ENCODE data around the gene GLIS2. TPM values are rescaled to one million over a fixed set of nuclear protein-coding genes. Genes with fewer than 3 reads are reported as not detected.
A peak's percentile ranks its signal among the peaks of the same experiment; 100 is the strongest.

Gene GLIS2
- total RNA-seq, 1 donor from 2014 or later, result 5.1 TPM

DNA sequence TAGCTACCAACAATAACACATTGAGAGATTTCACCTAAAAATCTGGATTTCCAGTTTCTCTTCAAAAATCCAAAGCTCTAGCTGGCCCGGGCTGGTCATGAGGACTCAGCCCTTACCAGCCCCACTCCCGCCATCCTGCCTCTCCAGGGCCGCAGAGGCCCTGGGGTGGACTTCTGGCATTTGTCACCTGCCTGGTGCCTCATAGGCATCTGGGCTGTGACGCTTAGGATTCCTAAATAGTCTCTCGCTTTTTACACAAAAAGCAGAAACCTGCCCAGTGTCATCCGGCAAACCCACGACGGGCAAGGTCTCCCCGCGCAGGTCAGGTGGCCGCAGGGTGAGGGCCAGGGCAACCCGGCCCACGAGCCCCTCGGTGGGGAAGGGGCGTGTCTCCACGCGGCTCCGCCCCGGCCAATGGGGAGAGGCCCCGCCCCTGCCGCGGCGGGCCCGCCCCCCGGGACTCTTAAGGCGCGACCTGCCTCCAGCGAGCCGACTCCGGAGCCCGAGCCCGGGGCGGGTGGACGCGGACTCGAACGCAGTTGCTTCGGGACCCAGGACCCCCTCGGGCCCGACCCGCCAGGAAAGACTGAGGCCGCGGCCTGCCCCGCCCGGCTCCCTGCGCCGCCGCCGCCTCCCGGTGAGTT is 55.6 kb downstream of the GLIS2 start, which contains the start of gene VASN:
TSS of gene VASN (plus strand) at position 492 of the 644 bp plus-strand sequence. CDS start 9,030 bp downstream, outside the sequence.
- peak; percentile 70 for DNase-seq

DNA sequence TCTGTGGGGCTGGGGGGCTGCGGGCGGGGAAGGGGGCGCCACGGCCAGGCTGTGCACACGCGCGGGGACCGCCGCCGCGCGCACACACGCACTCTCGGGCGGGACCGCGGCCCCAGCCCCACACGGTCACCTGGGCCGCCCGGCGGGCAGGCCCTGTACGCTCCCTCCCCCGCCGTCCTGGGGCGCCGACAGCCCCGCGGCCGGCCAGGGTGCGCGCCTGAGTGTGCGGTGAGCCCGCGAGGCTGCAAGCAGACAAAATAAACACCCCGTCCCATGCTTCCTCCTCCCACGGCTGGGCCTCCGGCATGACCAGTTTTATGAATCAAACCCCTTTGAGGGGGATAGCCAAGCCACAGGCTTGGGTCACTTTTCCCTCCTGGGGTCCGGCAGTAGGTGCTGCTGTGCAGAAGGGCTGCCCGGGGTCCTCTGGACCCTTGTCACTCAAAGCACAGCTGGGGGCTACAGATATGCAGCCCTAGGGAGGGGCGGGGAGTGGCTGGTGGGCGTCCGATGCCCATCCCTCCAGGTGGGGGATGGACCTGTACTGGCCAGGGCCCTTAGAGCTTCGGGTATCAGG is 56.2 kb downstream of the GLIS2 start:
- no peak for DNase-seq

DNA sequence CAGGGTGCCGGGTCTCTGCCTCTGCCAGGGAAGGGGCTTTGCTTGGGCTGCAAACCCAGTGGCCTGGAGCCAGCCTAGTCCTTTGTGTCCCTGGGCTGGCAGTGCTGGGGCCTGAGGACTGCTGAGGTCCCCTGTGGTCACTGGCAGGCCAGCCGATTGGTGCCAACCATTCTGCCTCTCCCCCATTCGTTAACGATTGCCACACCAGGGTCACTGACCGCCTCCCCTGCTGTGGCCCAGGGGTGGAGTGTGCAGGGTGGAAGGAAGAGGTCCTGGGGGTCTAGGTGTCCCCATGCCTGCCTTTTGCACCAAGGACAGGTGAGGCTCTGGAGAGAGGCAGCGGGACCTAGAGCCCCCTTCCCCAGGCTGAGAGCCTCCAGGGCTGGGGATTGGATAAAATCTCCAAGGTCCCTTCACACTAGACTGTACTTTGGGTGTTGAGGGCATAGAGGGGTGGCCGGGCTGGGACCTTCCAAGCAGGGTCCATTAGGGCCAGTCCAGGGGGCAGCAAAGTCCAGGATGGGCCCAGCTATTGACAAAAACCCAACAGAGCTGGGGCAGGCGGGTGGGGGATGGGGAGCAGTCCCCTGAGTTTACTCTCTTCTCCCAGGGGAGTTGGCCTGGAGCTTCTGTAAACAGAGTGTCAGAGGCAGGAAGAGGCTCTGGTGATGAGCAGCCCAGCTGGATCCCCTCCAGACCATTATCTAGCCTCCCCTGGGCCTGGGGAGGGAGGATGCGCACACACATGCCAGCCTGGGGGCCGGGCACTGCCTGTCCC is 56.9 kb downstream of the GLIS2 start:
- no peak for DNase-seq

DNA sequence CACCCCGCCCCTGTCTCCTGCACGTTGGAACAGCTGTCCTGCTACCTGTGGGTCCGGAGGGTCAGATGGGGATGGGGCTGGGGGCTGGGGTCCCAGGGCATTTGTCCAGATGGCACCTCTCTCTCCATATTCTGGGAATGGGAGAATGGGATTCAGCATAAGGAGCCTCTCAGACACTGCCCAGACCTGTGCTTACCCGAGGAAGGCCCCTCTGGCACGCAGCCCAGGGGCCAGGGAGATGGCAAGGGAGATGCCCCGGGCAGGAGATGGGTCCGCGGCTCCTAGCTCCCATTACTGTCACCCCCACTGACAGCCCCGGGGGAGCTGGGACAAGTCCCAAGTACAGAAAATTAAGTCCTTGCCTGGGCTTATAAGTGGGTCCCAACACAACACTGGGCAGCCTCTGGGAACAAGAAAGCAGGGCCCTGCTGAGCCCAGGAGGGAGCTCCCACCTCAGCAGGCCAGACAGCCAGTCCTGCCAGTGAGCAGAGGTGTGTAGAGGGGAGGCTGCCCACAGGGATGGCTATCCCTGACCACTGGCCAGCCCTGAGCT is 57.6 kb downstream of the GLIS2 start:
- DNase-seq, result no peak

DNA sequence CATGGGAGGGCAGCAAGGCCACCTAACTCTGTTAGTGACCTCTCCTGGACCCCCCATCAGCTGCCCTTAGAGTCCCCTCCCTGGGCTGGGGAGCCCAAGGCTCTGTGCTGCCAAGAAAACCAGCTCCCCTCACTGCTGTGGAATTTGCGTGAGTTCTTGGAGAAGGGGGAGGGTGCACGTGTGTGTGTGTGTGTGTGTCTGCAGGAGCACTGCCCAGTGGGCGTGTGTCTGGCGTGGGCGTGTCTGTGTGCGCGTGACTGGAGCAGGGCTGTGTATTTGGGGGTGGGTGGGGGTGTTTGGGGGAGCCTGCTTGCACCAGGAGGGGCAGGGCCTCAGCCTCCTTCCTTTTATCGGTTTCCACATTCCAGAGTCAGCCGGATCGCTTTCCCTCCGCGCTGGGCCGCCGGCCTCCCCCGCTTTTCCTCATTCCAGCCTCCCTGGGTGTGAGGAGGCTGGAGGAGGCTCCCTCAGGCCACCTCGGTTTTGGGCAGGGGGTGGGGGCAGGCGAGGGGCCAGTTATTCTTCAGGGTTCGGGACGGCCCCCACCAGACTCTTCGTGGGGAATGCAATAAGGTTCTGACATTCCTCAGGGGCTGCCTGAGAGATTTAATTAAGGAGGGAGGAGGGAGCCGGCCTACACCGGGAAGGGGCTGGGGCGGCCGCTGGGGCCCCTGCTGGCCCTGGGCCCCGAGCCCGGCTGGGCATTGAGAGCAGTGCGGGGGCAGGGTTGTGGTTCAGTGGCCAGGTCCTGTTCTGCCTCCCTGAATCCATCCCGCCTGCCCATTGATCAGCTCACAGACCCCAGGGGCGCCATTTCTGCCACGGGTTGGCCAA is 58.3 kb downstream of the GLIS2 start:
- DNase-seq, result peak; percentile 53

DNA sequence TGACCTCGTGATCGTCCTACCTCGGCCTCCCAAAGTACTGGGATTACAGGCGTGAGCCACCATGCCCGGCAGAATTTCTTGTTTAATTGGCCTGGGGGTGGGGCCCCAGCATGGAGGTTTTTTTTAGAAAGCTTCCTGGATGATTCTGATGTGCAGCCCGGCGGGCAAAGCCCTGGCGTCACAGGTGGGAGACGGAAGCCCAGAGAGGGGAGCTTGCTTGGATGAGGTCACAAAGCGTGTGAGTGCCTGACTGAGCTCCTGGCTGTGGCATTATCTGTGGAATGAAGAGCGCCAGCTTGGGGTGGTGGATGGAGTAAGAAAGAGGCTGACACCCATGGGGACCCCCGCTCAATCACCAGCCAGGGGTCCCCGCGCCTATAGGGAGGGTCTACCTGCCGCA is 59.9 kb downstream of the GLIS2 start:
- DNase-seq, result no peak

DNA sequence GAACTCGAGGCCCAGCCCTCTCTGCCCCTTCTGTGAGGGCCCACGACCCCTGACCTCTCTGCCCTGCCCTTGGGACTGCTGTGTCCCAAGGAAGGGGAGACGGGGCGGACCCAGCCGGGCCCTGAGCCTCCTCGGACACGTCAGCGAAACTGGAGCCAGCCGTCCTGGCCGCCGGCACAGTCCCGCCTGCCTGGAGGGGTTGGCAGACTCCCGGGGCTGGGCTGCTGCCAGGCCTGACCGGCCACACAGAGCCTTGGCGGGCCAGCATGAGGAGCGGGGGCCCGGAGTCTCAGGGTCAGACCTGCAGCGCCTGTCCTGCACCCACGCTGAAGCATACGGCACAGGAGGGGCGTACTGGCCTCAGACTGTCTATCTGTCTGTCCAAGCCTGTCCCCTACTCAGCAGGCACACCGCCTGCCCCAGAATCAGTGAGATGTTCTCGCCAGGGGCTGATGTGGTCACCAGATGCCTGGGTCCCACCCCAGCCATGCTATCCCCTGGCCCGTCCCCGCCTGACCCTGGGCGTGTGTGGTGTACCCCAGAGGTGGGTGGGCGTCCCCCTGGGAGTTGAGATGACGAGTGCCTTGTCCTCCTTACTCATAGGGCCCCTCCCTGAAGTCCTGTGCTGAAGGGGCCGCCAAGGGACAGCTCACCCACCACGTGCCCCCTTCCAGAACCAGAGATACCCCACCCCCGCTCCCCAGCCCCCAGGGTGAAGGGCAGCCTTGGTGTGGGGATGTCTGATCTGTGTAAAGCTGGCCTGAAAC is 60.4 kb downstream of the GLIS2 start:
- DNase-seq, result peak; percentile 58

DNA sequence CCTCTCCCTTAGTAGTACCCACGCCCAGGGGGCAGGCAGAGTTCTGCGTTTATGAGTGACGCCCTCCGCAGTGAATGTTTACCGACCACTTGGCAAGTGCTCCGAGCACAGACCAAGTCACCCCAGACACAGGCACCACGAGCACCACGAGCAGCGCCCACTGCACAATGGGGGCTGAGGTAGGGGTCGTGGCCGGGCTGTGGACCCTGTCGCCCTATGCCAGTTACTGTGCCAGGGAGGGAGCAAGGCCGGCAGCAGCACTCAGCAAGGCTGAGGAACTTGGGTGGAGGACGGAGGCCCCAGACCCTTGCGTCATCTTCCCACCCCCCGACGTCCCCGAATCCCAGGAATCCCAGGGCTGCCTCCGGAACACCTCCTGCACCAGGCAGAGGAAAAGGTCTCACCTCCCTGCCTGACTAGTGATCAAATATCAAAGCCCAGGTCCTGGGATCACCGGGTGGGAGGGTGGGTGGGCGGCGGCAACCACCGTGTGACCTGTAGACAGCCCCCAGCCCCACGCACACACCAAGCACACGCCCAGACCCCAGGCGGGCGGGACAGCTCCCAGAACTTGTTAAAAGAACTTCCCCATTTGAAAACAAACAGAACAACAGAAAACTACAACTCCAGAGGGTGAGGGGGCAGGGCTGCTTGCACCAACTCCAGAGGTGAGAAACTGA is 61.2 kb downstream of the GLIS2 start:
- no peak for DNase-seq

DNA sequence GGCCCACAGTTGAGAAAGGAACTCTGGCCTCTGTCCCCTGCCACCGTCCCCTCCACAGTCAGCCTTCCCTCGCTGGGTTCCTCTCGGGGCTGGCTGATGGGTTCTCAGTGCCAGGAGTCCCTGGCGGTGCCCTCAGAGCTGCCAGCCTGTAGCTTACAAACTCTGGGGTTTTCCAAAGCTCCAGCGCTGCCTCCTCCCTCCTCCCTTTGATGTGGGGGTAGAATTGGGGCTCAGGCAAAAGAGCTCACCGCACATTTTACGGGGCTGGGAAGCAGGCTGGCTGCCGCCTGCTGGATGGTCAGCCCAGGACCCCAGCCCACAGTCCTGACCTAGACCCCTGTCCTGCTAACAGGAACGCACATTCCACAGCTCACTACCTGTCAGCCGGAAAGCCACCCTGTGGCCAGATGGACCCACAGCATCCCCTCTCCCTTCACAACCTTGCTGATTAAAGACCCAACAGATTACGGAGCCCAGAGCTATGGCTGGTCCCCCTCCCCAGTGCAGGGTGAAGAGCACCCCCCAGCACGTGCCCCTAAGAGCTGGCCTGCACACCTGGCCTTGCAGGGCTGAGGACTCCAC is 61.8 kb downstream of the GLIS2 start:
- no peak for DNase-seq

DNA sequence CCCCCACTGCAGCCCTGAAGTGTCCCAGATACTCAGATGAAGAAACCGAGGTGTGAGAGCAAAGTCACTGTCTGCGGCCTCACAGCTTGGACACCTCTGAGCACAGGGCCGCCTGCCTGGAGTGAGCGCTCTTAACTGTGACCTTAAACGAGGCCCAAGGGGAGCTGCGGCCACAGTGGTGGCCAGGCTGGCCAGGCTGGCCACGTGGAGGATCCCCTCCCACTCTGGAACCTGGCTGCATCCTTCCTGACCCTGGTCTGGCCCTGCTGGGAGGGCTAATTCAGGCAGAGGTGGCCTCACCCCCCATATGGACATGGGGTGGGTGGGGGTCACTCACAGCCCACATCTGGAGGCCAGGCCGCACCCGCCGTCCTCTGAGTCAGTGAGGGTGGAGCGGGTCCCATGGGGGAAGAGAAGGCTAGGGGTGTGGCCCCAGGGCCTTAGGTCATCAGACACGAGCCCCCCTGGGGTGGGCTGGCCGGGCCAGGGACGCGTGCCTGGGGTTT is 62.3 kb downstream of the GLIS2 start:
- no peak for DNase-seq

DNA sequence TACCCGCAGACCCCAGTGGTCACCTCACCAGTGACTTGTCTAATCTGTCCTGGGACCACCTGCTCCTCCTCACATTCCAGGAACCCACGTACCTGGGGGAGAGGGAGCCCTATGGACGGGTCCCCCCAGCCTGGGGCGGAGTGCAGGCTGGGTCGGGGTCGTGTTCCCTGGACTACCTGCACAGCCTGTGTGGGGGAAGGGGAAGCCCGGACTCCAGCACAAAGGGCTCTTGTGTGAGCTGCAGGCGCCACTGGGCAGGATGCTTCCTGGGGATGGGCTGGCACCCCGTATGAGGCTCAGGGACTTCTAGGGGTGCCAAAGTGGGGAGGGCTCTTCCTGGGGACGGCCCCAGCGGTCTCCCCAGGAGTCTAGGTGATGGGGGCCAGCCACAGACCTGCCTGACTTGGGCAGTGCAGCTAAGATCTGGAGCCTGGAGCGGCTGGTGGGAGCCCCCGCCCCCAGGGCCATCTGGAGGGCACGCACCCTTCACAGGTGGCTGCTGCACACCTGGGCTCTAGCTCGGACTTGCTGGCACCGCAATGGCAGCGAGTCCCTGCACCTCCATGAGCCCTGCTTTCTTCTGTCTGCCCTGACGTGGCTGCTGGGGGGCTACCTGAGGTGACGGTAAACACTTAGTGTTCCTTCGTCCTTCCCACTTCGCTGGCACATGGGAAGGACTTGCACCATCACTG is 63.3 kb downstream of the GLIS2 start:
- DNase-seq, result no peak

DNA sequence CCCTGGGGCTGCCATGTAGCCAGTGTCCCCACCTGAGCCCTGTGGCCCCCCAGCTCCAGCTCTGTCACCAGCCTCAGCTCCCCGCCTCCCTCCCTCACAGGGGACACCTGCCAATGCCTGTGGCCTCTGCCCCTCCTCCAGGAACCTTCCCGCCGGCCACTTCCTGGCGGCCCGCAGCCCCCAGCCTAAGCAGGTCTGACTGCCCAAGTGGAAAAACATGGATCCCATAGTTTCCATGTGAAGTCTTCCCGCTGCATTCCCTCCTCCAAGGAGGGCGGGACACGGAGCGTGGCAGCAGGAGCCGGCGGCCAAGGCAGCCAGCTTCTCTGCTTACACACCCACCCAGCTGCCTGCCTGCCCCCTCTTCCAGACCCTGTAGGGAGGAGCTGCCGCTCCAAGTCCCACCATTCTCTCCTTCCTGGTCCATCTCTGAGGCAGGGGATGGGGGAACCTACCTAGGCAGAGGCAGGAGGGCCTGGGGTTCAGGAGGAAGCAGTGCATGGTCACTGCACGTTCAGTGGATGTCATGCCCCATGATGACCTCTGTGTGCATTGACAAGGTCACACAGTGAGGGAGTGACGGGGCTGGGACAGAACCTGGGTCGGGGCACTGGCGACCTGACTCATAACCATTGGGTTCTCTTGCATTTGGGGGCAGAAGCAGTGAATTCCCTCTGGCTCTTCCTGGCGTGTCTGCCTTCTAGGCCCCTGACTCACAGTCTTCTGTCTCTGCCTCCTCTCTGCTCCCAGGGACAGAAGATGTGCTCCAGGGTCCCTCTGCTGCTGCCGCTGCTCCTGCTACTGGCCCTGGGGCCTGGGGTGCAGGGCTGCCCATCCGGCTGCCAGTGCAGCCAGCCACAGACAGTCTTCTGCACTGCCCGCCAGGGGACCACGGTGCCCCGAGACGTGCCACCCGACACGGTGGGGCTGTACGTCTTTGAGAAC is 64.5 kb downstream of the GLIS2 start:
- no peak for DNase-seq

DNA sequence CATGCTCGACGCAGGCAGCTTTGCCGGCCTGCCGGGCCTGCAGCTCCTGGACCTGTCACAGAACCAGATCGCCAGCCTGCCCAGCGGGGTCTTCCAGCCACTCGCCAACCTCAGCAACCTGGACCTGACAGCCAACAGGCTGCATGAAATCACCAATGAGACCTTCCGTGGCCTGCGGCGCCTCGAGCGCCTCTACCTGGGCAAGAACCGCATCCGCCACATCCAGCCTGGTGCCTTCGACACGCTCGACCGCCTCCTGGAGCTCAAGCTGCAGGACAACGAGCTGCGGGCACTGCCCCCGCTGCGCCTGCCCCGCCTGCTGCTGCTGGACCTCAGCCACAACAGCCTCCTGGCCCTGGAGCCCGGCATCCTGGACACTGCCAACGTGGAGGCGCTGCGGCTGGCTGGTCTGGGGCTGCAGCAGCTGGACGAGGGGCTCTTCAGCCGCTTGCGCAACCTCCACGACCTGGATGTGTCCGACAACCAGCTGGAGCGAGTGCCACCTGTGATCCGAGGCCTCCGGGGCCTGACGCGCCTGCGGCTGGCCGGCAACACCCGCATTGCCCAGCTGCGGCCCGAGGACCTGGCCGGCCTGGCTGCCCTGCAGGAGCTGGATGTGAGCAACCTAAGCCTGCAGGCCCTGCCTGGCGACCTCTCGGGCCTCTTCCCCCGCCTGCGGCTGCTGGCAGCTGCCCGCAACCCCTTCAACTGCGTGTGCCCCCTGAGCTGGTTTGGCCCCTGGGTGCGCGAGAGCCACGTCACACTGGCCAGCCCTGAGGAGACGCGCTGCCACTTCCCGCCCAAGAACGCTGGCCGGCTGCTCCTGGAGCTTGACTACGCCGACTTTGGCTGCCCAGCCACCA is 65.4 kb downstream of the GLIS2 start:
- DNase-seq, result no peak

DNA sequence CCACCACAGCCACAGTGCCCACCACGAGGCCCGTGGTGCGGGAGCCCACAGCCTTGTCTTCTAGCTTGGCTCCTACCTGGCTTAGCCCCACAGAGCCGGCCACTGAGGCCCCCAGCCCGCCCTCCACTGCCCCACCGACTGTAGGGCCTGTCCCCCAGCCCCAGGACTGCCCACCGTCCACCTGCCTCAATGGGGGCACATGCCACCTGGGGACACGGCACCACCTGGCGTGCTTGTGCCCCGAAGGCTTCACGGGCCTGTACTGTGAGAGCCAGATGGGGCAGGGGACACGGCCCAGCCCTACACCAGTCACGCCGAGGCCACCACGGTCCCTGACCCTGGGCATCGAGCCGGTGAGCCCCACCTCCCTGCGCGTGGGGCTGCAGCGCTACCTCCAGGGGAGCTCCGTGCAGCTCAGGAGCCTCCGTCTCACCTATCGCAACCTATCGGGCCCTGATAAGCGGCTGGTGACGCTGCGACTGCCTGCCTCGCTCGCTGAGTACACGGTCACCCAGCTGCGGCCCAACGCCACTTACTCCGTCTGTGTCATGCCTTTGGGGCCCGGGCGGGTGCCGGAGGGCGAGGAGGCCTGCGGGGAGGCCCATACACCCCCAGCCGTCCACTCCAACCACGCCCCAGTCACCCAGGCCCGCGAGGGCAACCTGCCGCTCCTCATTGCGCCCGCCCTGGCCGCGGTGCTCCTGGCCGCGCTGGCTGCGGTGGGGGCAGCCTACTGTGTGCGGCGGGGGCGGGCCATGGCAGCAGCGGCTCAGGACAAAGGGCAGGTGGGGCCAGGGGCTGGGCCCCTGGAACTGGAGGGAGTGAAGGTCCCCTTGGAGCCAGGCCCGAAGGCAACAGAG is 66.3 kb downstream of the GLIS2 start:
- DNase-seq, result no peak

DNA sequence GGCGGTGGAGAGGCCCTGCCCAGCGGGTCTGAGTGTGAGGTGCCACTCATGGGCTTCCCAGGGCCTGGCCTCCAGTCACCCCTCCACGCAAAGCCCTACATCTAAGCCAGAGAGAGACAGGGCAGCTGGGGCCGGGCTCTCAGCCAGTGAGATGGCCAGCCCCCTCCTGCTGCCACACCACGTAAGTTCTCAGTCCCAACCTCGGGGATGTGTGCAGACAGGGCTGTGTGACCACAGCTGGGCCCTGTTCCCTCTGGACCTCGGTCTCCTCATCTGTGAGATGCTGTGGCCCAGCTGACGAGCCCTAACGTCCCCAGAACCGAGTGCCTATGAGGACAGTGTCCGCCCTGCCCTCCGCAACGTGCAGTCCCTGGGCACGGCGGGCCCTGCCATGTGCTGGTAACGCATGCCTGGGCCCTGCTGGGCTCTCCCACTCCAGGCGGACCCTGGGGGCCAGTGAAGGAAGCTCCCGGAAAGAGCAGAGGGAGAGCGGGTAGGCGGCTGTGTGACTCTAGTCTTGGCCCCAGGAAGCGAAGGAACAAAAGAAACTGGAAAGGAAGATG is 67.0 kb downstream of the GLIS2 start:
- DNase-seq, result no peak
